Measurements from ENCODE around the gene SLC25A15.

- no peak for TF ChIP-seq BHLHE40 (IDR thresholded peaks at IDR 0.05; ENCODE audit: borderline replicate concordance)
- TF ChIP-seq SP1 (IDR thresholded peaks at IDR 0.05), result no peak
- no peak for TF ChIP-seq SUZ12 (IDR thresholded peaks at IDR 0.05)
Observed at GRCh38 chr13:40780822-40781401, 8.5 kb upstream of the SLC25A15 start.

Measured in HEK293T (cell line).